GM18858 (cell line): ENCODE measurements around the gene SLC26A5.
A peak's percentile ranks its signal among the peaks of the same experiment; 100 is the strongest.

ENCODE experiments used
- ATAC-seq: cut with Tn5 transposase; IDR thresholded peaks from one replicate; pipeline ENCODE4 v1.9.1; 2021; ENCODE audit not compliant: unreplicated experiment

Gene SLC26A5

DNA sequence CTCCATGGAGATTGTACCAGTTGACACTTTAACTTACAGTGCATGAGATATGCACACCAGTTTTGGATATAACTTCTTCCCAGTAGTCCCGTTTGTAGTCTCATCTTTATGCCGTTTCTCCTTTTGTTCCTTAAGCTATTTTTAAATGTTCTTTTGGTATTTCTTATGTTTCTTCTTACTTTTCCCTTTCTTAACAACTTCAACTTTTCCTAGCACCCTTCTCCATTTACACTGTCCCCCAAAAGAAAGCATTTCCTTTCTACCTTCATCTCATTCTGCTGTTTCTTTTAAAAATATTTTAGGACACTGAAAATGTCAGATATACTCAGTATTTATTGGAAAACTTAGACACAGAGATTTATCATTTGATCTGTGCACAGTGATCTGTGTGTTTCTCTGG lies 97.0 kb downstream of the SLC26A5 start:
- ATAC-seq: no peak

- ATAC-seq: no peak
Measured at GRCh38 chr7:103348452-103348851, 97.6 kb downstream of the SLC26A5 start.

DNA sequence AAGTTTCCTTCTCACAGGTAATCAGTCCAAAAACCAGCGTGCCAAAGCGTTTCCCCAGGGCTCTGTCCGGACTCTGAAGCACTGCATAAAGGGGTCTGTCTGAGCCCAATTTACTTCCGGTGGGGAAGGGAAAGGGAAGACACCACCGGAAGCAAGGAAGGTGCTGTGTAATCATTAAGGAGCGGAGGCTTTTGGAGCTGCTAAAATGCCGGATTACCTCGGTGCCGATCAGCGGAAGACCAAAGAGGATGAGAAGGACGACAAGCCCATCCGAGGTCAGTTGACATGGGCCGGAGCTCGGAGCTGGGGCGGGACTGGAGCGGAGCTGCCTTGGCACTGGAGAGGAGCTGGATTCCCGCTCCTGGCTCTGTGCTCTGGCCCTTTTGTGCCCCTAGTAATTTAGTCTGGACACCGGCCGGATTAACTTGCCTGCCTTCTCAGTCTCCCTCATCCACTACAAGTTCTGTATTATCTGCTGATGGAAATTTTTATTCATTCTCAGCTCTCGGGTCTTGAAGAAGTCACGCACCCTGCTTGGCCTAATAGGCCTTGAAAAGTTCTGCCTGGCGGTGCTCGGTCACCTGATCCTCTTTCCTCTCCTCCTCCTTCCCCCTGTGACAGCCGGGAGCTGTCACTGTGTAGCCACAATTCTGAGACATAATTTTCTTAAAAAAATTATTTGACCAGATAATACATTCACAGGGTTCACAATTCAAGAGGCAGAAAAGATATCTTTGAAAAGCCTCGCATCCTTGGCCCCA lies 98.3 kb downstream of the SLC26A5 start, which contains the start of gene PSMC2:
TSS of gene PSMC2 (plus strand) at position 137 of the 761 bp plus-strand sequence. CDS start at position 206, 69 bp downstream.
- ATAC-seq: peak; percentile 61

DNA sequence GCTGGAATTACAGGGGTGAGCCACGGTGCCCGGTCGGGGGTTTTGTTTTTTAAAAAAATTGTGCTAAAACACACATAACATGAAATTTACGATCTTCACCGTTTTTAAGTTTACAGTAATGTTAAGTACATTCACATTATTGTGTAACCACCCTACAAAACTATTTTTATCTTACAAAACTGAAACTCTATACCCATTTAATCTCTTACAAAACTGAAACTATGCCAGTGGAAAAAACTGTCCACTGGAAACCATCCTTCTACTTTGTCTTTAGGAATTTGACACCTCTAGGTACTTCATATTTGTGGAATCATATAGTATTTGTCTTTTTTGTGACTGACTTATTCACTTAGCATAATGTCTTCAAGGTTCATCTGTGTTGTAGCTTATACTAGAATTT lies 99.6 kb downstream of the SLC26A5 start:
- ATAC-seq: no peak

- ATAC-seq: peak; percentile 58
Measured at GRCh38 chr7:103344453-103345149, 101.4 kb downstream of the SLC26A5 start, which contains the start of gene DNAJC2. Gene DNAJC2, minus strand, starts transcription at chr7:103344767. Its CDS starts 145 bp downstream, at chr7:103344622.

DNA sequence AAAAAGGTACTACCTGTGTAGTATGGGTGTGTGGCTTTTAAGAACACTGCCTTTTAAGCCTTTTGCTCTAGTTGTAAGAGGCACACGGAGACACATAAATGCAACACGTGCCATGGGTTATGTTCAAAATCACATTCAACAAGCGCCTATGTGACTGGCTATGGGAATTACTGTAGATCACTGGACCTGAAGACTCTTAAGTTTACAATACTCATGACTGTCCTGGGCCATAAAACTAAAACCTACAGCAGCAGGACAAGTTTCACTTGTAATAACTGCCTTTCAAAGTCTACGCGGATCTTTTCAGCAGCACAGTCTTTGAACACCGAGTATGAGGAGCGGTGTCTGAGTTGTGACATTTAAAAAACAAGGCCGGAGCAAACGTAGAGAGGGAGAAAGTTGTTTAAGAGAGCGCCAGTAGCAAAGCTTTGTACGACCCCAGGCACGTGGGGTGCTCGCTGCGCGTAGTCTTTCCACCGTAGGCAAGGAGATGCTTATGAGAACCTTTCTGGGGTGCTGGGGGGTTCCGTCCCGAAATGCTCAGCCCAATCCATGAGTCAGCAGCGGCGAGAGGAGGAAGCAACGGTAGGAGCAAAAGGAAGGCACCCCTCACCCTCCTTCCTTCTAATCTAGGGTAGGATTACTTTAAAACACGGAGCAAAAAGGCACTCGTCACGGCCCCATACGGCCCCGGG lies 102.1 kb downstream of the SLC26A5 start:
- ATAC-seq: peak; percentile 1

DNA sequence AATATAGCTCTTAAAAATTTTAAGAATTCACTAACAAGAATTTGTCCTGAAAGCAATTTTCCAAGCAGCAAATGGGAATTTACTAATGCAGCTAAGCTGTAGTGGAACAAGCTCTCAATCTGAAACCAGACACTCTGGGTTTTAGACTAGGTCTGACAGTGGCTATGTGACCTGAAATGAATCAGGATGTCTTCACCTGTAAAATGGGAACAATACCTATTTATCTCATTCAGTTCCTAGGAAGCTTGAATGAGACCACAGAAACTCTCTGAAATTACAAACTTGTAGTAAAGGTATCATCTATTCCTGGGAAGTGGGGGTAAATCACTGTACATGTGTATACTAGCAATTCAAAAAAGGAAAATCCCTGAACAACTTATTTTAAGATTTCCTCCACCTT lies 102.7 kb downstream of the SLC26A5 start:
- no peak for ATAC-seq

GRCh38 chr7:103341466-103341865 lies 104.5 kb downstream of the SLC26A5 start:
- ATAC-seq: no peak

GRCh38 chr7:103338864-103339263 lies 107.1 kb downstream of the SLC26A5 start:
- ATAC-seq: no peak

DNA sequence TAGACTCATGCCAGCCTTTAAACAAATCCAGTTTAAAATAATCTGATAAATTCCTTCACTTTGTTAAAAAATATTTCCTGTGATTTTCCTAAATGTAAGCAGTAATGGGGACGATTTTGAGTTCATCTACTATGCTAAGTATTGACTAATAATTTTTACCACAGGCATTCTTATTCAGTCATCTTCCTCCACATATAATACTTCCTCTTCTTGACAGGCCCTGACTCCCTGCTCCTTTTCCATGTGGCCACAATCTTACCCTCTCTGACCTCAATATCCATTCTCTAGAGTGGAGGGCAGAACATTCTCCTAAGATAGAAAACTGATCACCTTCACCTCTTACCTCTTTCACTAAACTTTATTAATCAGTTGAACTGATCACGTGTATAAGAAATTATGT lies 109.2 kb downstream of the SLC26A5 start:
- ATAC-seq: no peak

GRCh38 chr7:103325744-103326143 lies 120.3 kb downstream of the SLC26A5 start:
- no peak for ATAC-seq
